Adrenal gland (tissue), 5 donors: Measurements from ENCODE around the gene GNAQ.
"Not testable (repeated sequence)": the region's sequence is repeated elsewhere in the genome, so short reads cannot be mapped to it uniquely, and the experiment has no call there.

ENCODE experiments used
- POLR2A ChIP-seq, 2 donors: fragments of 450-650 bp; IDR thresholded peaks; one replicate each; pipeline ENCODE4 v1.6.1; 2017; ENCODE audit warnings: antibody characterized with exemption in 2 of 2, mild to moderate bottlenecking in 2 of 2, moderate library complexity in 1 of 2
- TF ChIP-seq, protein P1 (sequence below), 6 experiments: fragments of 450-650 bp in 4 of 6; fragments of 200-600 bp in 2 of 6; sonication (generic) in 1 of 6; IDR thresholded peaks; 1 replicate in 5 of 6; 2 replicates in 1 of 6; pipeline versions ENCODE4 v1.5.1 to v1.8.0; 2016 to 2021; ENCODE audit warnings: antibody characterized with exemption in 6 of 6, mild to moderate bottlenecking in 2 of 6, moderate library complexity in 1 of 6
- donor health status: DM: no; HTN: no; CAD: no.

GRCh38 chr9:77721156-77721555, 310.5 kb downstream of the GNAQ start:
- TF ChIP-seq, protein P1, sequence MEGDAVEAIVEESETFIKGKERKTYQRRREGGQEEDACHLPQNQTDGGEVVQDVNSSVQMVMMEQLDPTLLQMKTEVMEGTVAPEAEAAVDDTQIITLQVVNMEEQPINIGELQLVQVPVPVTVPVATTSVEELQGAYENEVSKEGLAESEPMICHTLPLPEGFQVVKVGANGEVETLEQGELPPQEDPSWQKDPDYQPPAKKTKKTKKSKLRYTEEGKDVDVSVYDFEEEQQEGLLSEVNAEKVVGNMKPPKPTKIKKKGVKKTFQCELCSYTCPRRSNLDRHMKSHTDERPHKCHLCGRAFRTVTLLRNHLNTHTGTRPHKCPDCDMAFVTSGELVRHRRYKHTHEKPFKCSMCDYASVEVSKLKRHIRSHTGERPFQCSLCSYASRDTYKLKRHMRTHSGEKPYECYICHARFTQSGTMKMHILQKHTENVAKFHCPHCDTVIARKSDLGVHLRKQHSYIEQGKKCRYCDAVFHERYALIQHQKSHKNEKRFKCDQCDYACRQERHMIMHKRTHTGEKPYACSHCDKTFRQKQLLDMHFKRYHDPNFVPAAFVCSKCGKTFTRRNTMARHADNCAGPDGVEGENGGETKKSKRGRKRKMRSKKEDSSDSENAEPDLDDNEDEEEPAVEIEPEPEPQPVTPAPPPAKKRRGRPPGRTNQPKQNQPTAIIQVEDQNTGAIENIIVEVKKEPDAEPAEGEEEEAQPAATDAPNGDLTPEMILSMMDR (IDR thresholded peaks at IDR 0.05), result not testable (repeated sequence)
- TF ChIP-seq POLR2A (IDR thresholded peaks at IDR 0.05), result not testable (repeated sequence)
